Lower lobe of right lung (tissue), 2 donors: ENCODE results near the gene KIAA0040. TPM values are rescaled to one million over a fixed set of nuclear protein-coding genes. Genes with fewer than 3 reads are reported as not detected.

Experiments used
- ATAC-seq, 2 donors: fragments of 200-7000 bp; cut with Tn5 transposase; one replicate each; pipeline ENCODE4 v1.9.1; 2020 to 2022; ENCODE audit warnings: mild to moderate bottlenecking in 2 of 2, moderate library complexity in 2 of 2
- DNase-seq: peaks from one replicate; pipeline ENCODE4 v3.0.0-alpha.2; 2020
- H3K27ac ChIP-seq: fragments of 200-600 bp; one replicate; pipeline ENCODE4 v1.8.0; 2022
- H3K27me3 ChIP-seq: fragments of 200-600 bp; one replicate; pipeline ENCODE4 v1.8.0; 2022; ENCODE audit warnings: low read depth
- H3K36me3 ChIP-seq: fragments of 200-600 bp; one replicate; pipeline ENCODE4 v1.8.0; 2022; ENCODE audit warnings: mild to moderate bottlenecking
- H3K4me1 ChIP-seq: fragments of 200-600 bp; one replicate; pipeline ENCODE4 v1.8.0; 2022
- H3K4me3 ChIP-seq: fragments of 200-600 bp; one replicate; pipeline ENCODE4 v1.8.0; 2022; ENCODE audit warnings: mild to moderate bottlenecking
- H3K9me3 ChIP-seq: fragments of 200-600 bp; one replicate; pipeline ENCODE4 v1.8.0; 2022
- CTCF ChIP-seq: fragments of 200-600 bp; IDR thresholded peaks from one replicate; pipeline ENCODE4 v1.8.0; 2022; ENCODE audit warnings: antibody characterized with exemption, mild to moderate bottlenecking
- intact Hi-C: fragments of 100-400 bp; cut with DNase I; formaldehyde crosslinking; loops from one replicate; pipeline ENCODE4 v1.11.0; 2022
- total RNA-seq: library from RNA; stranded (reverse); fragmentation: NEBNext Ultra II Directional; extraction: Animal tissue kit (Norgen Biotek cat#: 25700); gene quantifications from one replicate; pipeline ENCODE4 v1.2.1, GENCODE V29; 2021
- donor health status: DM: no; HTN: yes; CAD: no; lungs with severe emphysema.

Gene KIAA0040
- total RNA-seq, 1 donor from 2014 or later, result 46.9 TPM

DNA sequence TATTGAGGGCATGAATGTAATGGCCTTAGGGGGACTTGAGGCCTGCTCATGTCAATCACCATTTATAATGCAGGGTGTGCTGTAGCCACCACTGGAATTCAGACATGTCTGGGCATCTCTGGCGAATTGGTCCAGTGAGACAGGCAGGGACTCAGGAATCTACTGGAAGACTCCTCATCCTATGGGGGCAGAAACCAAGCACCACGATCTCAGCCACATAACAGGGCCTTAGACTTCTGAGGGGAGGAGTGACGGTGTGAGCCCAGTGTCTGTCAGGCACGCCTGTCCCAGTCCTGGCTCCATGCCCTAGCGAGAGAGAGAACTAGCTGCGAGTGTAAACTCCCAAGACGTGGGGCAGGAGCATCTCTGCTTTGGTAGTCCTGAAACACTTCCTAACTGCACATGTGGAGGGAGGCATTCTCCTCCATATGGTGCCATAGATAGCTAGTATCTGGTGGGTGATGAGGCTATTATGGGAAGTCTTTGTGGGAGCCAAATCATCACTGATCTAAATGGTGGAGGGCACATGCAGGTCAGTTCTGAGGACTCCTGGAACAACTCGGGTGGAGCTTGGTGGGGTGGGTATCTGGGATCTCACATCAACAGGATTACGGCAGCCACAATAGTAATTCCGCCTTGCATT lies 29.8 kb upstream of the KIAA0040 start:
- Histone ChIP-seq H3K36me3 (no peaks in the 10 kb centered on the region), H3K4me3 (no peak overlapping the region), H3K27ac (peak overlapping the region; percentile 61), H3K4me1 (peaks cover 31% of the 10 kb centered on the region), H3K9me3 (no peaks in the 10 kb centered on the region), H3K27me3 (no peaks in the 10 kb centered on the region)
- TF ChIP-seq CTCF, result no peak
- intact Hi-C loops, result loop anchor here (5.0 kb wide), 1 partner anchor 70 kb away; no protein-coding TSS in a partner anchor
- DNase-seq, result no peak
- no peak for ATAC-seq

- H3K4me3 ChIP-seq, result no peak overlapping the region
- peak; percentile 83 to 89 for ATAC-seq
- intact Hi-C loops, result loop anchor here (5.0 kb wide), 1 partner anchor 69 kb away; no protein-coding TSS in a partner anchor
These were observed 29.1 kb upstream of the KIAA0040 start for GRCh38 chr1:175221557-175222175.

DNA sequence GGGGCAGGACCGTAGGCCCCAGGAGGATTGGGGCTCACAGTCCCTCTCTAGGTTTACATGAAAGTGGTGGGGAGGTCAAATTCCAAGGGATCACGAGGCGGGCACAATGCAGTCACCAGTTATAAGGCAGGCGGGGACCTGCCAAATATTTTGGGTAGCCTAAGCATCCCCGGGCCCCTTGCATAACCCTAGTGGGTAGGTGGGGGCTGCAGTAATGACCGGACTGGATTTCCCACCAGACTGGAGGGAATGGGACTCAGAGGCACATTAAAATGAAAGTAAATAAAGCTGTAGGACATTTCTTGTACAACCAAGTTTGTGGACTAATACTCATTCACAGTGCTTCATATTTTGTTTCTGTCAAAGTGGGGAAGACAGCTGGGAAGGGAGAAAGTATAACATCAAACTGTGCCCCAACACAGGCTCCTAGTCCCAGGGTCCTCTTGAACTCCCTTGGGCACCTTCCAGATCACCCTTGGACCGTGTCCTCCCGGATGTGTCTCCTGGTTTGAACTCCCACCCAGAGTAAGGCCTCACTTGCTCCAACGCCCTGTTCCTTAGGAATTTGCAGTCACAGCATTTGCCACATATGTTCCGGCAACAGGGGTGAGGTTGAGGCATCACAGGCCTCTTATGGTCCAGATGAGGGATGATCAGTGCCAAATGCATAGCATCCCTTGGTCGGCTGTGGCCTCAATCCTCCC lies 28.4 kb upstream of the KIAA0040 start:
- ATAC-seq (peak; percentile 39 to 57), DNase-seq (no peak)
- Histone ChIP-seq H3K4me1 (peaks cover 31% of the 10 kb centered on the region), H3K9me3 (no peaks in the 10 kb centered on the region), H3K27me3 (no peaks in the 10 kb centered on the region), H3K36me3 (no peaks in the 10 kb centered on the region), H3K27ac (peak overlapping the region; percentile 61), H3K4me3 (no peak overlapping the region)
- TF ChIP-seq CTCF, result no peak
- intact Hi-C loops, result loop anchor here (5.0 kb wide), 1 partner anchor 69 kb away; no protein-coding TSS in a partner anchor

More at GRCh38 chr1:175221557-175222175, 29.1 kb upstream of the KIAA0040 start:
- Histone ChIP-seq H3K4me1 (peaks cover 31% of the 10 kb centered on the region), H3K27ac (peak overlapping the region; percentile 61), H3K36me3 (no peaks in the 10 kb centered on the region), H3K9me3 (no peaks in the 10 kb centered on the region), H3K27me3 (no peaks in the 10 kb centered on the region)
- TF ChIP-seq CTCF, result peak; percentile 44
- DNase-seq, result peak; percentile 53

DNA sequence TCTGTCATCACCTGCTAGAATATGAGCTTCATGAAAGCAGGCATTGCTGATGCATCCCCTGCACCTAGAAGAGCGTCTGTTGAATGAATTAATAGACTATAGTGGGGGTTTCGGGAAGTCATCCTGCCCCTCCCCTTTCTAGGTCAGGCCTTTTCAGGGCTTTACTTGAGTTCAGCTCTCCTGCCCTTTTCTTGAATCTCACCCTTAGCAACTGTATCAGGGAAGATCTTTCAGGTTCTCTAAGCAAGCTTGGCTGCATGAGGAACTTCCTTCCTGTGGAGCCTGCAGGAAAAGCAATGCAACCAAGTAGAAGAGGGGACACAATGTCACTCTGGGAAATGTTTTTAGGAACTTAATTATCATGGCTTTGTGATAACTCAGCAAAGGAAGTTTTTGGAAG lies 27.2 kb upstream of the KIAA0040 start:
- Histone ChIP-seq H3K4me3 (no peak overlapping the region), H3K27me3 (no peaks in the 10 kb centered on the region), H3K27ac (peak overlapping the region; percentile 42), H3K4me1 (peaks cover 31% of the 10 kb centered on the region), H3K9me3 (no peaks in the 10 kb centered on the region), H3K36me3 (no peaks in the 10 kb centered on the region)
- TF ChIP-seq CTCF, result no peak
- DNase-seq (no peak), ATAC-seq (no peak)
- intact Hi-C loops, result loop anchor here (5.0 kb wide), 1 partner anchor 67 kb away; no protein-coding TSS in a partner anchor

- DNase-seq (no peak), ATAC-seq (no peak)
- intact Hi-C loops, result no loop called here
- TF ChIP-seq CTCF, result no peak
- Histone ChIP-seq H3K4me1 (peaks cover 31% of the 10 kb centered on the region), H3K27me3 (no peaks in the 10 kb centered on the region), H3K4me3 (no peak overlapping the region), H3K9me3 (no peaks in the 10 kb centered on the region), H3K36me3 (no peaks in the 10 kb centered on the region), H3K27ac (no peak overlapping the region)
These were observed 26.3 kb upstream of the KIAA0040 start for GRCh38 chr1:175218786-175219434.
